ENCODE data around the gene ALG1. TPM values are rescaled to one million over a fixed set of nuclear protein-coding genes. Genes with fewer than 3 reads are reported as not detected.
"Not testable (repeated sequence)": the region's sequence is repeated elsewhere in the genome, so short reads cannot be mapped to it uniquely, and the experiment has no call there.

Gene ALG1
- polyA plus RNA-seq, 1 donor (not counting 4 experiments of a cell fraction or from before 2014, with no cell fraction given): 25.8 TPM

GRCh38 chr16:5097470-5098220 is 26.0 kb downstream of the ALG1 start, which contains the start of gene EEF2KMT:
TSS of gene EEF2KMT (minus strand) at chr16:5097795. CDS start at chr16:5097739, 56 bp downstream.
- H3K27me3 ChIP-seq (ENCODE audit: control insufficient read depth, extremely low read depth, insufficient read depth, low read length); H3K9me3 ChIP-seq (ENCODE audit: control insufficient read depth, low read depth, low read length); dilution Hi-C loops (cut with MboI; ENCODE audit: extremely low pct_ligation_motif_present, low sequenced_read_pairs); H4K20me1 ChIP-seq (ENCODE audit: control insufficient read depth, extremely low read depth, insufficient read depth, low read length); H3K79me2 ChIP-seq (ENCODE audit: control insufficient read depth, insufficient read depth, low read length); FAIRE-seq; H3K36me3 ChIP-seq (ENCODE audit: control insufficient read depth in 2 of 2, extremely low read depth in 1 of 2, insufficient read depth in 2 of 2, low read length in 2 of 2); H3K4me1 ChIP-seq (ENCODE audit: control insufficient read depth, extremely low read depth, insufficient read depth, low read length); H3K9me1 ChIP-seq (ENCODE audit: control insufficient read depth, extremely low read depth, insufficient read depth, low read length): not testable (repeated sequence)
- Histone ChIP-seq H3K4me3 (ENCODE audit: control insufficient read depth in 2 of 3, extremely low read depth in 1 of 3, insufficient read depth in 2 of 3, low read depth in 1 of 3, low read length in 3 of 3) (peak within 1 kb of the TSS; percentile 65 to 75 (median 71)), H3K27ac (ENCODE audit: control insufficient read depth, insufficient read depth, low read length) (peak within 1 kb of the TSS; percentile 40), H3K9ac (ENCODE audit: control insufficient read depth, extremely low read depth, insufficient read depth, low read length) (peak within 1 kb of the TSS; percentile 82), H3K4me2 (ENCODE audit: control insufficient read depth, extremely low read depth, insufficient read depth, low read depth, low read length) (peak within 1 kb of the TSS; percentile 68), H2AFZ (ENCODE audit: control insufficient read depth, low read length) (peak within 1 kb of the TSS; percentile 69)
- DNase-seq (ENCODE audit: low read depth, low spot score): peak; percentile 97

GRCh38 chr16:5098221-5099159 is 26.8 kb downstream of the ALG1 start:
- dilution Hi-C loops (cut with MboI; ENCODE audit: extremely low pct_ligation_motif_present, low sequenced_read_pairs); FAIRE-seq; H3K4me1 ChIP-seq (ENCODE audit: control insufficient read depth, extremely low read depth, insufficient read depth, low read length); H3K36me3 ChIP-seq (ENCODE audit: control insufficient read depth in 2 of 2, extremely low read depth in 1 of 2, insufficient read depth in 2 of 2, low read length in 2 of 2); H3K9me1 ChIP-seq (ENCODE audit: control insufficient read depth, extremely low read depth, insufficient read depth, low read length); H4K20me1 ChIP-seq (ENCODE audit: control insufficient read depth, extremely low read depth, insufficient read depth, low read length); H3K27ac ChIP-seq (ENCODE audit: control insufficient read depth, insufficient read depth, low read length); H3K9me3 ChIP-seq (ENCODE audit: control insufficient read depth, low read depth, low read length); DNase-seq (ENCODE audit: low read depth, low spot score); H3K79me2 ChIP-seq (ENCODE audit: control insufficient read depth, insufficient read depth, low read length); H3K27me3 ChIP-seq (ENCODE audit: control insufficient read depth, extremely low read depth, insufficient read depth, low read length): not testable (repeated sequence)
- Histone ChIP-seq H2AFZ (ENCODE audit: control insufficient read depth, low read length) (peak overlapping the region; percentile 69), H3K4me3 (ENCODE audit: control insufficient read depth in 2 of 3, extremely low read depth in 1 of 3, insufficient read depth in 2 of 3, low read depth in 1 of 3, low read length in 3 of 3) (peak overlapping the region; percentile 43 to 49 (median 43)), H3K4me2 (ENCODE audit: control insufficient read depth, extremely low read depth, insufficient read depth, low read depth, low read length) (peak overlapping the region; percentile 62), H3K9ac (ENCODE audit: control insufficient read depth, extremely low read depth, insufficient read depth, low read length) (peak overlapping the region; percentile 56)

GRCh38 chr16:5099174-5099573 is 27.5 kb downstream of the ALG1 start:
- FAIRE-seq; H3K4me1 ChIP-seq (ENCODE audit: control insufficient read depth, extremely low read depth, insufficient read depth, low read length); H3K27me3 ChIP-seq (ENCODE audit: control insufficient read depth, extremely low read depth, insufficient read depth, low read length); H3K79me2 ChIP-seq (ENCODE audit: control insufficient read depth, insufficient read depth, low read length); H3K4me3 ChIP-seq (ENCODE audit: control insufficient read depth in 2 of 3, extremely low read depth in 1 of 3, insufficient read depth in 2 of 3, low read depth in 1 of 3, low read length in 3 of 3); DNase-seq (ENCODE audit: low read depth, low spot score); H3K9me3 ChIP-seq (ENCODE audit: control insufficient read depth, low read depth, low read length); dilution Hi-C loops (cut with MboI; ENCODE audit: extremely low pct_ligation_motif_present, low sequenced_read_pairs); H3K36me3 ChIP-seq (ENCODE audit: control insufficient read depth in 2 of 2, extremely low read depth in 1 of 2, insufficient read depth in 2 of 2, low read length in 2 of 2); H3K4me2 ChIP-seq (ENCODE audit: control insufficient read depth, extremely low read depth, insufficient read depth, low read depth, low read length); H4K20me1 ChIP-seq (ENCODE audit: control insufficient read depth, extremely low read depth, insufficient read depth, low read length); H3K27ac ChIP-seq (ENCODE audit: control insufficient read depth, insufficient read depth, low read length); H3K9me1 ChIP-seq (ENCODE audit: control insufficient read depth, extremely low read depth, insufficient read depth, low read length); H3K9ac ChIP-seq (ENCODE audit: control insufficient read depth, extremely low read depth, insufficient read depth, low read length); H2AFZ ChIP-seq (ENCODE audit: control insufficient read depth, low read length): not testable (repeated sequence)

- H3K9ac ChIP-seq (ENCODE audit: control insufficient read depth, extremely low read depth, insufficient read depth, low read length); H3K27ac ChIP-seq (ENCODE audit: control insufficient read depth, insufficient read depth, low read length); H4K20me1 ChIP-seq (ENCODE audit: control insufficient read depth, extremely low read depth, insufficient read depth, low read length); H2AFZ ChIP-seq (ENCODE audit: control insufficient read depth, low read length); dilution Hi-C loops (cut with MboI; ENCODE audit: extremely low pct_ligation_motif_present, low sequenced_read_pairs); FAIRE-seq; H3K36me3 ChIP-seq (ENCODE audit: control insufficient read depth in 2 of 2, extremely low read depth in 1 of 2, insufficient read depth in 2 of 2, low read length in 2 of 2); H3K79me2 ChIP-seq (ENCODE audit: control insufficient read depth, insufficient read depth, low read length); H3K9me1 ChIP-seq (ENCODE audit: control insufficient read depth, extremely low read depth, insufficient read depth, low read length); H3K4me3 ChIP-seq (ENCODE audit: control insufficient read depth in 2 of 3, extremely low read depth in 1 of 3, insufficient read depth in 2 of 3, low read depth in 1 of 3, low read length in 3 of 3); H3K4me1 ChIP-seq (ENCODE audit: control insufficient read depth, extremely low read depth, insufficient read depth, low read length); H3K27me3 ChIP-seq (ENCODE audit: control insufficient read depth, extremely low read depth, insufficient read depth, low read length); H3K9me3 ChIP-seq (ENCODE audit: control insufficient read depth, low read depth, low read length); H3K4me2 ChIP-seq (ENCODE audit: control insufficient read depth, extremely low read depth, insufficient read depth, low read depth, low read length); DNase-seq (ENCODE audit: low read depth, low spot score): not testable (repeated sequence)
Measured at GRCh38 chr16:5103296-5104032, 31.8 kb downstream of the ALG1 start.

Measured in keratinocyte (primary cell).